Suprapubic skin (tissue), 4 donors: ENCODE results near the gene MARCHF7. TPM values are rescaled to one million over a fixed set of nuclear protein-coding genes. Genes with fewer than 3 reads are reported as not detected.

Source experiments
- DNase-seq, 2 donors: peaks; one replicate each; pipeline ENCODE4 v3.0.0-alpha.2; 2019; ENCODE audit warnings: low spot score in 2 of 2
- H3K27ac ChIP-seq: fragments of 200-600 bp; sonication (generic); one replicate; pipeline ENCODE4 v1.5.1; 2019
- H3K27me3 ChIP-seq: fragments of 200-600 bp; sonication (generic); one replicate; pipeline ENCODE4 v1.5.1; 2019
- H3K36me3 ChIP-seq: fragments of 200-600 bp; sonication (generic); one replicate; pipeline ENCODE4 v1.5.1; 2019
- H3K4me1 ChIP-seq: fragments of 200-600 bp; sonication (generic); one replicate; pipeline ENCODE4 v1.5.1; 2019
- H3K4me3 ChIP-seq: fragments of 200-600 bp; sonication (generic); one replicate; pipeline ENCODE4 v1.5.1; 2019; ENCODE audit warnings: mild to moderate bottlenecking
- H3K9me3 ChIP-seq: fragments of 200-600 bp; sonication (generic); one replicate; pipeline ENCODE4 v1.5.1; 2019
- EP300 ChIP-seq: sonication (generic); formaldehyde crosslinking; IDR thresholded peaks from one replicate; pipeline ENCODE4 v1.6.1; 2017; ENCODE audit warnings: antibody characterized with exemption
- POLR2A ChIP-seq, 2 donors: fragments of 450-650 bp; IDR thresholded peaks; one replicate each; pipeline ENCODE4 v1.6.1; 2017; ENCODE audit warnings: antibody characterized with exemption in 2 of 2, mild to moderate bottlenecking in 2 of 2, moderate library complexity in 2 of 2
- POLR2AphosphoS5 ChIP-seq, 3 donors: sonication (generic); formaldehyde crosslinking; IDR thresholded peaks; one replicate each; pipeline ENCODE4 v1.6.1; 2017; ENCODE audit warnings: antibody characterized with exemption in 3 of 3
- WGBS: methylation state at CpG from one replicate; pipeline ENCODE4 v1.1.5; 2018; 5-methylcytosine and 5-hydroxymethylcytosine counted together
- total RNA-seq, 4 donors: library from RNA; depleted of rRNA; stranded (reverse); fragments of >200 nt; gene quantifications; one replicate each; pipeline ENCODE4 v1.1.0, GENCODE V29; 2016
- TF ChIP-seq, protein P1 (sequence below), 2 donors: fragments of 200-600 bp in 1 of 2; fragments of 450-650 bp in 1 of 2; sonication (generic) in 1 of 2; IDR thresholded peaks; one replicate each; pipeline ENCODE4 v1.5.1; 2016 to 2019; ENCODE audit warnings: antibody characterized with exemption in 2 of 2, mild to moderate bottlenecking in 1 of 2, moderate library complexity in 1 of 2

The MARCHF7 gene
- total RNA-seq, 4 donors from 2014 or later: 73.7 to 128 (median 99.6) TPM

DNA sequence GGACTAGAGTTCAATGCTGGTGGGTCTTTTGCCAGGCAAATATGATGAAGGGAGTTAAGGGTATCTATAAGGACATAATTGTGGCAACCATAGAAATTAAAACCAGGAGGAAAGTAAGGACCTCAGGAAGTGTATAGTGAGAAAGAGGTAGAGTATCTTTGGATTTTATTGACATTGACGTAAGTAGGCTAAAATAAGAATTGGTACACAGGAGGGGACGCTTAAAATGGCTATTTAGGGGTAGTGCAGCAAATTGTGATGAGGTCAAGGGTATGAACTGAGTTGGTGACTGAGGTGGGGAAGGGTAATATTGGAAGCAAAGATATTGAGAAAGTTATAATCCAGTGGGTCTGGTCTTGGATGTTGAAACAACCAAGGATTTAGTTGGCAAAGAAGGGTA is 42.7 kb downstream of the MARCHF7 start:
- peaks cover 51% of the 10 kb centered on the region for H3K36me3 ChIP-seq
- WGBS: 90% methylated on average over 2 of the region's 2 CpGs

DNA sequence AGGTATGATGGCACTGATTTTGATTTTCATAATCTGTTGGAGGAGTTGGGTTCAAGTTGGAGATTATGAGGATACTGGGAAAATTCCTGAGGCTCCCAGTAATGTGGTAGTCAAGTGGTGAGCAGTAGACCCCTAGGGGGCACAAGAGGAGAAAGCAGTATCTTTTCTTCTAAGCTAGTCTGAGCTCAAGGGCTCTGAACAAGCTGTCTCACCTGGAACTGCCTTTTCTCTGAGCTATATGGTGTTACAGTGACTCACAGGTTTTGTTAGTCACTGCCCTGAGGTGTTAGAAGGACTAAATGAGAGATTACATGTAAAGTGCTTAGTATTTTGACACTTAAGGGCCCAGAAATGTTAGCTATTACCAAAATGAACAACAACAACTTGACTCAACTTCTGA is 43.5 kb downstream of the MARCHF7 start:
- Histone ChIP-seq H3K4me1 (peaks cover 12% of the 10 kb centered on the region), H3K27me3 (no peaks in the 10 kb centered on the region), H3K4me3 (no peak overlapping the region), H3K9me3 (no peaks in the 10 kb centered on the region), H3K27ac (no peak overlapping the region), H3K36me3 (peaks cover 48% of the 10 kb centered on the region)
- TF ChIP-seq, protein P1, sequence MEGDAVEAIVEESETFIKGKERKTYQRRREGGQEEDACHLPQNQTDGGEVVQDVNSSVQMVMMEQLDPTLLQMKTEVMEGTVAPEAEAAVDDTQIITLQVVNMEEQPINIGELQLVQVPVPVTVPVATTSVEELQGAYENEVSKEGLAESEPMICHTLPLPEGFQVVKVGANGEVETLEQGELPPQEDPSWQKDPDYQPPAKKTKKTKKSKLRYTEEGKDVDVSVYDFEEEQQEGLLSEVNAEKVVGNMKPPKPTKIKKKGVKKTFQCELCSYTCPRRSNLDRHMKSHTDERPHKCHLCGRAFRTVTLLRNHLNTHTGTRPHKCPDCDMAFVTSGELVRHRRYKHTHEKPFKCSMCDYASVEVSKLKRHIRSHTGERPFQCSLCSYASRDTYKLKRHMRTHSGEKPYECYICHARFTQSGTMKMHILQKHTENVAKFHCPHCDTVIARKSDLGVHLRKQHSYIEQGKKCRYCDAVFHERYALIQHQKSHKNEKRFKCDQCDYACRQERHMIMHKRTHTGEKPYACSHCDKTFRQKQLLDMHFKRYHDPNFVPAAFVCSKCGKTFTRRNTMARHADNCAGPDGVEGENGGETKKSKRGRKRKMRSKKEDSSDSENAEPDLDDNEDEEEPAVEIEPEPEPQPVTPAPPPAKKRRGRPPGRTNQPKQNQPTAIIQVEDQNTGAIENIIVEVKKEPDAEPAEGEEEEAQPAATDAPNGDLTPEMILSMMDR (IDR thresholded peaks at IDR 0.05): no peak
- TF ChIP-seq POLR2AphosphoS5 (IDR thresholded peaks at IDR 0.05): no peak
- TF ChIP-seq POLR2A (IDR thresholded peaks at IDR 0.05): no peak
- TF ChIP-seq EP300: no peak
- DNase-seq: no peak

More for the DNA sequence above, 42.7 kb downstream of the MARCHF7 start:
- no peaks in the 10 kb centered on the region for H3K27me3 ChIP-seq
- TF ChIP-seq, protein P1 (IDR thresholded peaks at IDR 0.05): no peak
- TF ChIP-seq POLR2AphosphoS5 (IDR thresholded peaks at IDR 0.05) (no peak), POLR2A (IDR thresholded peaks at IDR 0.05) (no peak), EP300 (no peak)
- H3K27ac ChIP-seq: no peak overlapping the region
- H3K4me1 ChIP-seq: peaks cover 12% of the 10 kb centered on the region
- H3K4me3 ChIP-seq: no peak overlapping the region
- DNase-seq: no peak
- no peaks in the 10 kb centered on the region for H3K9me3 ChIP-seq

DNA sequence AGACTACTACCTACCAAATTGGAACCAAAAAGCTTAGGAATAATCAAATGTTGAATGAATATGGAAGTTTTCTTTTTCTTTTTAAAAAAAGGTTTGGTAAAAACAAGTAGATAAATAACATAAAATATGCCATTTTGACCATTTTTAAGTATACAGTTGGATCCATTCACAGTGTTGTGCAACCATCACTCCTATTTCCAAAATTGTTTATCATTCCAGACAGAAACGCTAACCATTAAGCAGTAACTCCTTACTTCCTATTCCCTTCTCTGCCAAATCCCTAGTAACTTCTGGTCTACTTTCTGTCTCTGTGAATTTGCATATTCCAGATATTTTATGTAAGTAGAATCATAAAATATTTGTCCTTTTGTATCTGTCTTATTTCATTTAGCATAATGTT is 45.9 kb downstream of the MARCHF7 start:
- DNase-seq: no peak
- no peak overlapping the region for H3K27ac ChIP-seq
- WGBS: 67% methylated on average over 1 of the region's 1 CpG
- TF ChIP-seq, protein P1 (IDR thresholded peaks at IDR 0.05): no peak
- TF ChIP-seq EP300: no peak
- no peak for TF ChIP-seq POLR2A (IDR thresholded peaks at IDR 0.05)
- no peak for TF ChIP-seq POLR2AphosphoS5 (IDR thresholded peaks at IDR 0.05)
- H3K27me3 ChIP-seq: no peaks in the 10 kb centered on the region
- H3K4me1 ChIP-seq: peaks cover 12% of the 10 kb centered on the region
- peaks cover 49% of the 10 kb centered on the region for H3K36me3 ChIP-seq
- H3K4me3 ChIP-seq: no peak overlapping the region
- H3K9me3 ChIP-seq: no peaks in the 10 kb centered on the region

DNA sequence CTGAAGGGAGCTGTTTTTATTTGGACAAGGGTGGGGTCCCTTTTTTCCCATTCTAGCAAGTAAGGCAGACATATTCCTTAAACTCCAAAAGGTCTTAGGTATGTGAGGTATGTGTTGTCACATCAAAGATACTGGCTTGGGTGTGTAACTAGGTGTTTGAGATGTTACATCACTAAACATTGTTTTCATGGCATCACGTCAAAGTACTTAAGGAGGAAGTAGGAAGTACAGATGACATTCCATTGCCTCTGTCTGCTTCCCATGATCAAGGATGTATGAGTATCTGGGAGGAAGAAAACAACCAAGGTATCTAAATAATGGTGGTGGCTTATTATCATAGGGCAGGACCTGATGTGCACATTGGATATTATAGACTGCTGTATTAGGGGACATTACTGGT is 46.4 kb downstream of the MARCHF7 start:
- 79% methylated on average over 1 of the region's 1 CpG for WGBS
- H3K27me3 ChIP-seq: no peaks in the 10 kb centered on the region
- TF ChIP-seq, protein P1 (IDR thresholded peaks at IDR 0.05): no peak
- no peak for TF ChIP-seq POLR2A (IDR thresholded peaks at IDR 0.05)
- no peak for TF ChIP-seq POLR2AphosphoS5 (IDR thresholded peaks at IDR 0.05)
- no peak for TF ChIP-seq EP300
- no peak overlapping the region for H3K27ac ChIP-seq
- H3K4me3 ChIP-seq: no peak overlapping the region
- H3K9me3 ChIP-seq: no peaks in the 10 kb centered on the region
- no peak for DNase-seq
- H3K36me3 ChIP-seq: peaks cover 46% of the 10 kb centered on the region
- peaks cover 12% of the 10 kb centered on the region for H3K4me1 ChIP-seq

DNA sequence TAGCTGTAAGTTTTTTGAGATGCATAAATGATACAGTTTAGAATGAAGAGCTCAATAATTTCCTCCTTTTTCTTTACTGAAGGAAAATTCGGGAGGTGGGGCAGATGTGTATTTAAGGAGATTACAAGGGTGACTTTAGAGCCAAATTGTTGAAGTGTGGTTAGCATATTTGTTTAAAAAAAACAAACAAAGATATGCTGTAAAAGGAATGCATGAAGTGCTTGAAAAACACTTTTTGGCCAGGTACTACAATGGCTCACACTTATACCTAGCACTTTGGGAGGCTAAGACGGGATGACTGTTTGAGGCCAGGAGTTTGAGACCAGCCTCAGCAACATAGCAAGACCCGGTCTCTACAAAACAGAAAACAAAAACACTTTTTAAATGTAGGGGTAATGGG is 47.3 kb downstream of the MARCHF7 start:
- H3K27me3 ChIP-seq: no peaks in the 10 kb centered on the region
- H3K4me1 ChIP-seq: peaks cover 7% of the 10 kb centered on the region
- H3K27ac ChIP-seq: no peak overlapping the region
- 85% methylated on average over 3 of the region's 3 CpGs for WGBS
- DNase-seq: no peak
- TF ChIP-seq POLR2A (IDR thresholded peaks at IDR 0.05): no peak
- TF ChIP-seq EP300: no peak
- TF ChIP-seq, protein P1 (IDR thresholded peaks at IDR 0.05): no peak
- no peak for TF ChIP-seq POLR2AphosphoS5 (IDR thresholded peaks at IDR 0.05)
- peaks cover 46% of the 10 kb centered on the region for H3K36me3 ChIP-seq
- H3K4me3 ChIP-seq: no peak overlapping the region
- H3K9me3 ChIP-seq: no peaks in the 10 kb centered on the region
